Renal pelvis (tissue), 4 donors: ENCODE measurements around the gene TMEM120A. TPM values are rescaled to one million over a fixed set of nuclear protein-coding genes. Genes with fewer than 3 reads are reported as not detected.

Experiments
- DNase-seq: peaks from one replicate; pipeline ENCODE4 v3.0.0-alpha.2; 2013
- polyA plus RNA-seq, 3 donors: library from polyadenylated mRNA; unstranded; fragments of 120-200 nt; gene quantifications; one replicate each; pipeline ENCODE4 v1.2.1, GENCODE V29; 2013; ENCODE audit not compliant: insufficient read length in 3 of 3

The TMEM120A gene
- polyA plus RNA-seq, 3 donors, result 57.9 to 66.5 (median 60.8) TPM

DNA sequence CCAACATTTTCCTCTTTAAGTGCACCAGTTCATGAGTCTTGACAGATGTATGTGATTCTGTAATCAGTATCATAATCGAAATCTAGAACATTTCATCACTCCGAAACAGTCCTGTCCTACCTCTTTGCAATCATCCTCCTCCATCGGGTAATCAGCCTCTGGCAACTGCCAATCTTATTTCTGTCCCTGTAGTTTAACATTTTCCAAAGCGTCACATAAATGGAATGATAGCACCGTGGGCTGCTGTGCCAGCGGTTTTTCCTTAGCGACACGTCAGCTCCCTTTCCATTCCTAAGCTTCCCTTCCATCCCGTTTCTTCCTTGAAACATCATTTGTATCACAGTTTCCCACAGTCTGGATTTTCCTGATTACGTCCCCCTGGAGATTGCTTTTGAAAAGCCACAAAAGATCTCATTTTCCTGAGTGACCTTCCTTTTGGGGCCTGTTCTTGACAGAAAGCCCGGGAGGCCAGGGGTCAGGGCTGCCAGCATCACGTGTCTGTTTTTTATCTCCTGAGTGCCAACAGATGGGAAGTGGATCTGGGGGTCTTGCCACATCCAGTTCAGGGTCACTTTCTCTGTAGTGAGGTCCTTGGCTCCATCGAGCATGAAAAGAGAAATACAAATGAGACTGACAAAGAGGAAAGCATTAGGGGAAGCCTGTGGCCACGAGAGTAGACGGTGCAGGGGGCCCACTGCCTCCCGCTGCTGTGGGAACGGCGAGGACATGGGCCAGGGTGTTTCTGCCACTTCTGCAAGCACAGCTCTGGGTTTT lies 31.6 kb downstream of the TMEM120A start:
- DNase-seq, result no peak

DNA sequence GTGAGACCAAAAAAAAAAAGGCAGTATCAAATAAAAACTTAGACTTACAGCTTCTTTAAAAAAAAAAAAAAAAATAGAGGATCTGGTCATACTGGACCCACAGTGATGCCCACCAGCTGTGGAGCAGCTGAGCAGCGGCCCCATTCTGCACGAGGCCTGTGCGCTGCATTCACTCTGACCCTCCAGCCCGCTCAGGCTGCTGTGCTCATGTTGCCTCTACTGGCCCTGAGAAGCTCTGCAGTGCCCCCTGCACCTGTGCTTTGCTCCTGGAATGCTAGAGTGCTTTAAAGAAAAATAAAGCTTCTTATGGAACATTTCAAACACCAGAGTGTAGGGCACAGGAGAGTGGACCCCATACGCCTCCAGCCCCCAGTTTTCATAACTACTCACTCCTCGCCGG lies 33.2 kb downstream of the TMEM120A start:
- DNase-seq, result no peak

DNA sequence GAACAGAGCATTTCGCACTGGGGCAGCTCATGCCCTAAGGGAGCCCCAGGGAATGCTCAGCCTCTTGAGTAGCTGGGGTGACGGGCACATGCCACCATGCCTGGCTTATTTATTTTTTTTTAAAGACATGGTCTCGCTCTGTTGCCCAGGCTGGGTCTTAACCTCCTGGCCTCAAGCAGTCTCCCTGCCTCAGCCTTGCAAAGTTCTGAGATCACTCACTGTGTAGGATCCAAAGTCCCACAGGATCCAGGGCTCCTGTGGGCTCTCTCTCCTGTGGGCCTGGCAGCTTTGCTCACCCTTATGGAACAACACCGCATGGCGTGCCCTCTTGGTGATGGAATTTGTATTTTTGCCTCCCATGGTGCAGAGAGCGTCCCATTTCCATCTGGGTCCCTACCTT lies 34.0 kb downstream of the TMEM120A start:
- no peak for DNase-seq

DNA sequence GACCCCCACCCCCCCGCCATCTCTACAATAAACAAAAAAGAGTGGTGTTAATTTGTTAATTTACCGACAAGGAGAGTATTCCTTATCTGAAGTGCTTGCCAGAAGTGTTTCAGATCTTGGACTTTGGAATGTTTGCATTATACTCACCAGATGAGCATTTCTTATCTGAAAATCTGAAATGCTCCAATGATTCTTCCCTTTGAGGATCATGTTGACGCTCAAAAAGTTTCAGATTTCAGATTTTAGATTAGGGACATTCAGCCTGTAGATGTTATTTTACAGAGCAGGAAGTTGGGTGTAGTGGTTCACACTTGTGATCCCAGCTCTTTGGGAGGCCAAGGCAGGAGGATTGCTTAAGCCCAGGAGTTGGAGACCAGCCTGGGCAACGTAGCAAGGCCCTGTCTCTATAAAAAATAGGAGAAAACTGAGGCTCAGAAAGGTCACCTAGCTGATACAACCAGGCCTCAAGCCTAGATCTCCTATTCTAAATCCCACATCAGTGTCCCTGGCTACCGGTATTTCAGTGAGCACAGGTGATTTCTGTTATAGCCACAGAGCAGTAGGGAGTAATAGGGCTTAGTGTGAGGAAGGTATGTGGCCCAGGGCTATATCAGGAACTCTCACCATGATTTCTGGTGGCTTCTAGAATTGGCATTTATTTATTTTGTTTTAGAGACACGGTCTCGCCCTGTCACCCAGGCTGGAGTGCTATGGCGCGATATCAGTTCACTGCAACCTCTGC lies 35.4 kb downstream of the TMEM120A start:
- DNase-seq, result no peak

DNA sequence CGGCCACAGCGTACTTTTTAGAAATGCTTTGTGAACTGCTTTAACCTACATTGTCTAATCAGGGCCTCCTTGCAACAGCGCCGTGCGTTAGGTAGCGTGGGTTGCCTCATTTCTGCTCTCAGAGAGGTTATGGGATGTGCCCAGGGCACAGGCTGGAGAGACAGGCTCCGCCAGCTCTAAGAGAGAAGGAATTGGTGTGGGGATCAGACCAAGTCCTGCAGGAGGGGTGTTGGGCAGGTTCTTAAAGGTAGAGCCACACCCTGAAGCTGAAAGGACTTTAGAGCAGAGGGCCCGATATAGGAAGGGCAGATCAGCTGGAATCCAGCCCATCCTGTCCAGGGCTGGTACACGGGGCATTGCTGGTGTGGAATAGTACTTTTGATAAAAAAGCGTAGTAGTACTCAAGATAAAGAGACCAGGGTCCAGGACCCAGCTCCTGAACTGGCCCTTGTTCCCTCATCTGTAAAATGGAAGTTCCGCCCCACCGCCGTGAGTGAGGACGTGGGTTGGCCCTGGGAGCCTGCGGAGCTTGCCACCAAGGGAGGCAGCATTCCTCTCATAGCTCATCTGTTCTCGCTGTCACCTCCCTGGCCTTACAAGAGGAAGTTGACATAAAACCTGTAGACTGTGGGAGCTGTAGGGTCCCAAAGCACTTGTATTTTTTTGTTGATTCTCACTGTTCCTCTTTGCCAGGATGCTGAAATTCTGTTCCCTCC lies 37.2 kb downstream of the TMEM120A start:
- DNase-seq, result no peak

DNA sequence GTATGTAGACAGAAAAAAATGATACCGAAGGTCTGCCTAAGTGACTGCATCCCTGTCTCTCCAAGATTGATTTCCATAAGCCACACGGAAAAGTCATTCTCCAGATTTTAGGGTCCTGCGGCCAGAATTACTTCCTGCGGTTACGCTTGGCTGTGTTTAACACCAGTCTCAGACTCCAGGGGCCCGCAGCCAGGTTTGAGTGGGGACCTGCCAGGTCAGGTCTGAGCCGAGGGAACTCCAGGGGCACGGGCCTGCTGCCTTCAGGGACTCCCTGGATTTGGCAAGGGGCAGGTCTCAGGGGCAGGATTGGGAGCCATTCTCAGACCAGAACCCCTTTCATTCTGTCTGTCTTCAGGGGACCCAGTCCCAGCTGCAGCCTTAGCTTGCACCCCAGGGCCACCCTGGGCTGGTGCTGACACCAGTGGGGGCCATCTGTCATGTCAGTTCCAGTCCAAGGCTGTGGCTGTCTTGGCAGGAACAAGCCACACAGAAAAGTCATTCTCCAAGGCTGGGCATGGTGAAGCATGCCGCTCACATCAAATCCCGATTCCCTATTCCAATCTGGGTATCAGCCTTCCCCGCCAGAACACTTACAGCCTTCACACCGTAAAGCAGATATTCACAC lies 39.0 kb downstream of the TMEM120A start:
- no peak for DNase-seq

DNA sequence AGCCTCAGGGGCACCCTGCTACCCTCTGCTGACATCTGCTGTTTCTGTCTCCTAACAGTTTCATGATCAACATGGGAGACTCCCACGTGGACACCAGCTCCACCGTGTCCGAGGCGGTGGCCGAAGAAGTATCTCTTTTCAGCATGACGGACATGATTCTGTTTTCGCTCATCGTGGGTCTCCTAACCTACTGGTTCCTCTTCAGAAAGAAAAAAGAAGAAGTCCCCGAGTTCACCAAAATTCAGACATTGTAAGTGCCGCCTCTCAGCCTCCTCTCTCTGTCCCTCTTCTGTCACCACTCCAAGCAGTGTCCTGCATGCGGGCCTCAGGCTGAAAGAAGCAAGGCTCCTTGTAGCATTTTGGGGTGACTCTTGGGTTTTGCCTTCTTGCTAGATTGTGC lies 40.5 kb downstream of the TMEM120A start:
- no peak for DNase-seq

DNA sequence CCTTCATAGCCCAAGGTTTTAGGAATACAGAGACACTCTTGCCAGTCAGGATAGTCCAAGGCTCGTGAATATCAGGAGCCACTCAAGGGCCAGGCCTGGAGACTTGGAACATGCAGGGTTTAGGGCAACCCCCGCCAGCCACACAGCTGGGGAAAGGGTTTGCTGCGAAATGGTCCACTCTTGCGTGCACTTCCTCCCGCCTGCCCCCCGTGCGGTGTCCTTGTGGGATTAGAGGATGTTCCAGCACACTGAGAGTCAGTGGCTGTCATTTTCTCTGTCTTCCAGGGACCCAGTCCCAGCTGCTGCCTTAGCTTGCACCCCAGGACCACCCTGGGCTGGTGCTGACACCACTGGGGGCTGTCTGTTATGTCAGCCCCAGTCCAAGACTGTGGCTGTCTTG lies 41.0 kb downstream of the TMEM120A start:
- no peak for DNase-seq

DNA sequence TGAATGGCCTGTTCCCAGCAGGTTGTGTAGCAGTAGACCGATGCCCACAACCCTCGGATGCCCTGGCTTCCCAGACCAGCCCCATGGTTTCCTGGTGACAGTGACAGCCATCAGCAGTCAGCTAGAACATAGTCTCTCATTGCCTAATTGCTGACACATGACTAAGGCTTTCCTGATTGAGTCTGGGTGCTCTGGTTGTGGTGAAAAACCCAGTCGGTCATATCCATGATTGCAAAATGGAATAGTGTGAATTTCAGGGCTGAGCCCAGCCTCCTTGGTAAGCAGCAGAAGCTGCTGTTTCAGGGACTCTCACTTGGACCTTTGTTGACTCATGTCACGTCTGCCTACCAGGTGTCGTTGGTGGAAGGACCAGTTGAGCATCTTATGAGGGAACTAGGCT lies 42.9 kb downstream of the TMEM120A start:
- no peak for DNase-seq

DNA sequence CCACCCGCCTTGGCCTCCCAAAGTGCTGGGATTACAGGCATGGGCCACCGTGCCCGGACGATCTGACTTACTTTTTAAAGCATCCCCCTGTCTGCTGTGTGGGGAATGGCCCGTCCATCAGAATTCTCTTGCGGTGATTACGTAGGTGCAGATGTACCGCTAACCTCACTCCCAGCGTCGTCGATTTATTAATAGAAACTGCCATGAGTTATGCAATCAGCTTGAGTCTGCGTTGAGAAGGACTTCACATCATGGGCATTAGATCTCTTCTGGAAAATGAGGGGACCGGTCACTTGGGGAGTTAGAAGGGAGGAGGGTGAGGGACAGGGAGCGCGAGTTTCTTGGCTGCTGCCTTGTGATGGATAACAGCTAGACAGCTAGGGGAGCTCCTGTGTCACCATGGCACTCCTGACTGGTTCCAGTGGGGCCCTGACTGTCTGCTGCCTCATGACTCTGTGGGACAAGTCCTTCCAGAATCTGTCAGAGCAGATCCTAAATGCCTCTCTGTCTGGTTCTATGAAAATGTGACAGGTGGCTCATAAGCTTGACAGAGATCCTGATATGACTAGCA lies 44.2 kb downstream of the TMEM120A start:
- DNase-seq, result no peak

DNA sequence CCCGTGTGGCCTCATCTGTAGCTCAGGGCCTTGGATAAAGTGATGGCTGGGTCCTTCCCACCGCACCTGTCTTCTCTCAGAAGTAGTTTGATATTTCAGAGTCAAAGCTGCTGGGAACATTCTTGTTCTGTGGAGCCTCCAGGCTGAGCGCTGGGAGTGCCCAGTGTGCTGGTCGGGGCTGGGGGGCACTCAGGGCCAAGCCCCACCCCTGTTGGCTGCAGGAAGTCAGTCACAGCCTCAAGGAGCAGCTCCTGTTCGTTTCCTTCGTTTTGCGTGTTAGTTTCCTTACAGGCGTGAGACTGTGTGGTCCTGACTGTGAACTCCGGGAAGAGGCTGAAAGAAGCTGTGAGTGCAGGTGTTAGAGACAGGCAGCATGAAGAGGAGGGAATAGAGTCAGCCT lies 46.2 kb downstream of the TMEM120A start:
- DNase-seq, result no peak

DNA sequence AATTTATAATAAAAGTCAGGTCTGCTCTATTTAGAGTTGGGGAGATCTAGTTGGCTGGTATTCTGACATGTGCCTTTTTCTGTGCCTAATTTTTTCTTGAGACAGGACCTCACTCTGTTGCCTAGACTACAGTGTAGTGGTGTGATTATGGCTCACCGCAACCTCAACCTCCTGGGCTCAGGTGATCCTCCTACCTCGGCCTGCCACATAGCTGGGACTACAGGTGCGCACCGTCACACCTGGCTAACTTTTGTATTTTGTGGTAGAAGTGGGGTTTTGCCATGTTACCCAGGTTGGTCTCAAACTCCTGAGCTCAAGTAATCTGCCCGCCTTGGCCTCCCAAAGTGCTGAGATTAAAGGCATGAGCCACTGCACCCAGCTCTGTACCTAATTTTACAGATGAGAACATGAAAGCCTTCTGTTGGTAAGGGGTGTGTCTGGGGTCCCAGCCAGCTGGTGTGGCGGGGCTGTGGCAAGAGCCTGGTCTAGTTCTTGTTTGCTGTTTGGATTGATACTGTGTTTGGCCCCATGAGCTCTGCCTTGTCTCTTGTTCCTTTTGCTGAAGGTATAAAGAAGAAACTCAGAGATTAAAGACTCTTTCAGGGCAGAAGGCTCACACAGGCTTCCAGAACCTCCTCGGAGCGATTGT lies 48.1 kb downstream of the TMEM120A start:
- no peak for DNase-seq

DNA sequence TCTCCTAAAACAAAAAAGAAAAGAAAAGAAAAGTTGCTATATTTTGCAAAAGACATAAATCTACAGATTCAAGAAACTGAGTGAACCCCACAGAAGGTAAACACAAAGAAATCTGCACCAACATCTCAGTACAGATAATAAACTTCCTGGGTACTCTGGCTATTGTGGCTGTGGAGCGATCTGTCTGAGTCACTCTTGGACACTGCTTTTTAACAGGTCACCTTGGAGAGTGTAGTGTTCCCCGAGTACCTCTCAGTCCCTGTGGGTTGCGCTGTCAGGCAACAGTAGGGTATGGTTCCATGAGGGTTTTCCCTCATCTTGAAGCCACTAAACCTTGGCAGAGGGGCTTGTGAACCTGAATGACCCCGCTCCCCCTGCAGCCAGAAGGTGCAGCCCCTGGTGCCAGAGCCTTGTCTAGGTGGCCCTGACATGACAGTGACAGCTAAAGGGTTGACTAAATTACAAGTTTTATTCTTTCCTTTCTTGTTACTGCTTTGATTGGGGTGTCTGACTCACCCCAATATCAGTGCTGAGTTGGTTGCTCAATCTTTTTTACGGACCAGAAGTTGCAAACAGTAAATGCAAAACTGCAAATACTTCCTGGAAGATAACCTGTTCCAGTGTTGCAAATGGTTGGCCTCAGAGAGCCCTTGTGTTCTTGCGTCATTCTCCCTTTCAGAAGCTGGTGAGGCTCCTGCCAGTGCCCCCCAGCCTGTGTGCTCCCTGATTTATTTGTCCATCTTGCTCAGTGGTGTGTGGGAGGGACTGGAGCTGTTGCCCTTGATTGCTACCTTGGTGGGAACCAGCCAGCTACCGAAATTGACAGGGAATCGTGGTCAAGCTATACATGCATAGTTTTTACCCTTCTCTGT lies 48.9 kb downstream of the TMEM120A start:
- DNase-seq, result no peak

DNA sequence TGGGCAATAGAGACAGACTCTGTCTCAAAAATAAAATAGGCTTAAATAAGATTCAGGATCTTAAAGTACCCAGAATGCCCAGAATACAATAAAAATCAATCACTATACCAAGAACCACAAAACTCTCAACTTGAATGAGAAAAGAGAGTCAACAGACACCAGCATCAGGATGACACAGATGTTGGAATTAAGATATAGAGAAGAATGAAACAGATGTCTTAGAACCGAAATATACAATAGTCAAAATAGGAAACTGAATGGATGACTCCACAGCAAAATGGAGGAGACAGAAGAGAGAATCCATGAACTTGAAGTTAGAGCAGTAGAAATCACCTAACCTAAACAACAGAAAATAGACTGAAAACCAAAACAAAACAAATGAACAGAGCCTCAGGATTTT lies 49.9 kb downstream of the TMEM120A start:
- no peak for DNase-seq

DNA sequence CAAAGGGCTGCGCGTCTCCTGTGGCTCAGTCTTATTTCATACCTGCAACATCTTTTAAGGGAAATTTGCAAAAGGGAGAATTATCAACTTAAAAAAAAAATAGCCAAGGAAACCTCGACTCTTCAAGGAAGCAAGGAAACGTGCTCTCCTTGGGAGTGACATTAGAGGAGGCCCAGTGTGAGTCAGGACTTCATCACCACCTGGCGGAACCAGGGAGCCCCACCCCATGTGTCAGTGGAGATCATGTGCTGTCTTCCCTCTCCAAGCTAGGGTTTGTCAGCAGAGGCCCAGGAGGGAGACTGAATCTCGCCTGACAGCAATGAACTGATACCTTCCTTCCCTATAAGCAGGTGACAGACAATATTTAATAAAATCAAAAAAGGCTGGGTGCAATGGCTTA lies 50.5 kb downstream of the TMEM120A start:
- no peak for DNase-seq

DNA sequence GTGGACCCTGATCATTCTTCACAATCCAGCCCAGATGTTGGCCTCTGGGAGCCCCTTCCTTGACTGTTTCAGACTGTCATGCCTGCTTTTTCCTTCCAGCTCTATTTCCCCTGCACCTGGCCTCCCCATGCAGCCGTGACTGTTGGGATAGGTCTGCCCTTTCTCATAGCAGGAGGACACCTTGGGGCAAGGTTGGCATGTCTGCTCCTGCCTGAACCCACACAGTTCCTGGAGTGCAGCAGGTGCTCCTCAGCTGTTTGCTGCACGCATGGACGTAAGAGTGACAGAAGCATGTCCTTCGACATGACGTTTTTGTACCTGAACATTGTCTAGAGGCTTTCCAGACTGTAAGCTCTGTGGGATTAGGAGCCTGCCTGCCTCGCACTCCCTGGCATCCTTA lies 55.5 kb downstream of the TMEM120A start:
- DNase-seq, result no peak

DNA sequence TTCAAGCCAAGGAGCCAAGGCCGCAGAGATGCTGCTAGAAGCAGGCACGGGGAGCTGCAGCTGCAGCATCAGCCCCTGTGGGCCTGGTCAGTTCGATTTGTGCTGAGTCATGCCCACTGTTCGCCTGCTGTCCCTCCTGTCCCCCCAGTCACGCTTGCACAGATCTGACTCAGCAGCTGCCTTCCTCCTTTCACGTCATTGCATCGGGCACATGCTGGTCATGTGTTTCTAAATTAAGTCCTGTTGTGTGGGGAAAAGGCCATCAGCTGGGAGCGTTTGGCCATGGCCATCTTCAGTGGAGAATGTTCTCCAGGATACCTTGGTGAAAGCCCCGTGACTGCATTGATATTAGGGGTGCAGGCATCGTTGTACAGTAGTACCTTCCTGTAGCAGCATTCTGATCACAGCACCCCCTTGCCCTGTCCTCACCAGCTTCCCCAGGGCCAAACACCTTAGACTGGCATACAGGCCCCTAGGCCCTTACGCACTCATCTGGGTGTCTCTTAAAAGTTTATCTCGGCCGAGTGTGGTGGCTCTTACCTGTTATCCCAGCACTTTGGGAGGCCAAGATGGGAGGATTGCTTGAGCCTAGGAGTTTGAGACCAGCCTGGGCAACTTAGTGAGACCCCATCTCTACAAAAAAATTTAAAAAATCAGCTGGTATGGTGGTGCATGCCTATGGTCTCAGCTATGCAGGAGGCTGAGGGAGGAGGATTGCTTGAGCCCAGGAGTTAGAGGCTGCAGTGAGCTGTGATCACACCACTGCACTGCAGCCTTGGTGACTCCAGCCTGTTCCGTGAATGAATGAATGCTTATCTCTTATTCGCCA lies 56.2 kb downstream of the TMEM120A start:
- DNase-seq, result no peak
